ENCODE data around the gene ZGPAT. TPM values are rescaled to one million over a fixed set of nuclear protein-coding genes. Genes with fewer than 3 reads are reported as not detected.

ZGPAT gene
- total and polyA plus RNA-seq, 2 of the 13 experiments (the other 11 are each of a cell fraction or from before 2014, with no cell fraction given) = 23.0 to 41.9 TPM

- TF ChIP-seq HIC2 (CRISPR knock-in tag; IDR thresholded peaks at IDR 0.05; ENCODE audit: low read depth) = no peak
- no peak for TF ChIP-seq STAT6 (CRISPR knock-in tag; IDR thresholded peaks at IDR 0.05; ENCODE audit: borderline replicate concordance)
- no peak for TF ChIP-seq RFXAP (CRISPR knock-in tag; IDR thresholded peaks at IDR 0.05; ENCODE audit: borderline replicate concordance)
- no peak for TF ChIP-seq TCF12 (IDR thresholded peaks at IDR 0.05)
- no peak for TF ChIP-seq TCF12 (CRISPR knock-in tag; IDR thresholded peaks at IDR 0.05)
- TF ChIP-seq MAX (IDR thresholded peaks at IDR 0.05) = no peak; the same call in 1 of the 2 replicates
- no peak for TF ChIP-seq ZNF850 (CRISPR knock-in tag; conservative IDR thresholded peaks at IDR 0.05)
- TF ChIP-seq ZNF530 (CRISPR knock-in tag; IDR thresholded peaks at IDR 0.05; ENCODE audit: low read depth) = no peak
- TF ChIP-seq MEIS2 (CRISPR knock-in tag; IDR thresholded peaks at IDR 0.05) = no peak
- no peak for TF ChIP-seq ZNF710 (CRISPR knock-in tag; IDR thresholded peaks at IDR 0.05; ENCODE audit: borderline replicate concordance)
- TF ChIP-seq BRD4 (CRISPR knock-in tag; IDR thresholded peaks at IDR 0.05) = no peak
- TF ChIP-seq SMAD1 (CRISPR knock-in tag; IDR thresholded peaks at IDR 0.05; ENCODE audit: borderline replicate concordance, low read depth) = 0 out of 2 replicates have a peak, but pooled peaks have one; percentile 30
- TF ChIP-seq SNAPC2 (CRISPR knock-in tag; IDR thresholded peaks at IDR 0.05) = no peak
- TF ChIP-seq TRAFD1 (CRISPR knock-in tag; IDR thresholded peaks at IDR 0.05; ENCODE audit: borderline replicate concordance) = no peak; the same call in 1 of the 2 replicates
Observed at GRCh38 chr20:63745424-63745805, 37.6 kb downstream of the ZGPAT start (continued).
